Keratinocyte (primary cell): ENCODE measurements around the gene APH1B.

Experiments used
- CTCF ChIP-seq, 3 experiments: IDR thresholded peaks in 1 of 3; conservative IDR thresholded peaks in 1 of 3; optimal IDR thresholded peaks in 1 of 3; 2 replicates in 2 of 3; 3 replicates in 1 of 3; pipeline versions ENCODE3 to v1.5.1; 2011; ENCODE audit warnings: low read length in 3 of 3, mild to moderate bottlenecking in 3 of 3, moderate library complexity in 2 of 3, control low read depth in 1 of 3, inconsistent platforms in 1 of 3; ENCODE audit not compliant: insufficient read depth in 2 of 3; ENCODE audit errors: extremely low read depth in 1 of 3
- EZH2 ChIP-seq: IDR thresholded peaks from one replicate; pipeline ENCODE4 v1.6.1; 2012; ENCODE audit warnings: inconsistent platforms, mild to moderate bottlenecking, low read length, moderate library complexity

DNA sequence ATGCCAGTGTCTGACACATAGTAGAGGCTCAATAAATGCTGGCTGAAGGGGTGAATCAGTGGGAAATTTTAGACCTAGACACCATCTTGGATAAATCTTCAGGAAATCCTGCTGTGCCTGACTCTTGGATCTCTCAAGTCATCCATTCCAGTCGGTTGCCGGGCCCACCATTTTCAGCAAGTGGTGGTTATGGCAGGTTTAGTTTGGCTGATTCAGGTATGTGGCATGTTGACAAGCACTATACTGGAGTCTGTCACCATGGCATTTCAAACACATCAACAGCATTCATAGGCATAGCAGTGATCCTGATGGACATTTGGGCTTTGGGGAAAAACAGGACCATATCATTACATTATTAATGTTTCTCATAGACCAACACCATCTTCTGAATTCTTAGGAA lies 25.7 kb upstream of the APH1B start:
- TF ChIP-seq CTCF (optimal IDR thresholded peaks at IDR 0.05 in 1 of 3, IDR thresholded peaks at IDR 0.05 in 1 of 3, conservative IDR thresholded peaks at IDR 0.05 in 1 of 3; ENCODE audit: extremely low read depth in 1 of 3, insufficient read depth in 2 of 3, low read length in 3 of 3) (no peak), EZH2 (no peak)
